ENCODE results near the gene LNPEP.
A peak's percentile ranks its signal among the peaks of the same experiment; 100 is the strongest.

Gene LNPEP

GRCh38 chr5:96990102-96990501 is 54.2 kb downstream of the LNPEP start:
- TF ChIP-seq CTCF (IDR thresholded peaks at IDR 0.05; ENCODE audit: control insufficient read depth, insufficient read depth, low read depth, low read length, missing control alignments): no peak
- DNase-seq (ENCODE audit: low read depth): no peak
- no peak overlapping the region for H3K4me3 ChIP-seq (ENCODE audit: control insufficient read depth, low read depth, low read length)

GRCh38 chr5:96991708-96992107 is 55.8 kb downstream of the LNPEP start:
- DNase-seq (ENCODE audit: low read depth): no peak
- H3K4me3 ChIP-seq (ENCODE audit: control insufficient read depth, low read depth, low read length): no peak overlapping the region
- no peak for TF ChIP-seq CTCF (IDR thresholded peaks at IDR 0.05; ENCODE audit: control insufficient read depth, insufficient read depth, low read depth, low read length, missing control alignments)

GRCh38 chr5:96993760-96994159 is 57.9 kb downstream of the LNPEP start:
- TF ChIP-seq CTCF (IDR thresholded peaks at IDR 0.05; ENCODE audit: control insufficient read depth, insufficient read depth, low read depth, low read length, missing control alignments): no peak
- no peak for DNase-seq (ENCODE audit: low read depth)
- no peak overlapping the region for H3K4me3 ChIP-seq (ENCODE audit: control insufficient read depth, low read depth, low read length)

GRCh38 chr5:96994493-96994892 is 58.6 kb downstream of the LNPEP start:
- no peak for DNase-seq (ENCODE audit: low read depth)
- no peak overlapping the region for H3K4me3 ChIP-seq (ENCODE audit: control insufficient read depth, low read depth, low read length)
- no peak for TF ChIP-seq CTCF (IDR thresholded peaks at IDR 0.05; ENCODE audit: control insufficient read depth, insufficient read depth, low read depth, low read length, missing control alignments)

GRCh38 chr5:96995419-96995818 is 59.5 kb downstream of the LNPEP start:
- TF ChIP-seq CTCF (IDR thresholded peaks at IDR 0.05; ENCODE audit: control insufficient read depth, insufficient read depth, low read depth, low read length, missing control alignments): no peak
- no peak for DNase-seq (ENCODE audit: low read depth)
- no peak overlapping the region for H3K4me3 ChIP-seq (ENCODE audit: control insufficient read depth, low read depth, low read length)

GRCh38 chr5:96997265-96997859 is 61.5 kb downstream of the LNPEP start:
- peak; percentile 43 for TF ChIP-seq CTCF (IDR thresholded peaks at IDR 0.05; ENCODE audit: control insufficient read depth, insufficient read depth, low read depth, low read length, missing control alignments)
- H3K4me3 ChIP-seq (ENCODE audit: control insufficient read depth, low read depth, low read length): no peak overlapping the region
- no peak for DNase-seq (ENCODE audit: low read depth)

- TF ChIP-seq CTCF (IDR thresholded peaks at IDR 0.05; ENCODE audit: control insufficient read depth, insufficient read depth, low read depth, low read length, missing control alignments): no peak
- no peak overlapping the region for H3K4me3 ChIP-seq (ENCODE audit: control insufficient read depth, low read depth, low read length)
- DNase-seq (ENCODE audit: low read depth): no peak
Measured at GRCh38 chr5:96999856-97000255, 64.0 kb downstream of the LNPEP start.

Data from AG09309 (cell line).